ENCODE results near the gene LRRC71.

Gene LRRC71

DNA sequence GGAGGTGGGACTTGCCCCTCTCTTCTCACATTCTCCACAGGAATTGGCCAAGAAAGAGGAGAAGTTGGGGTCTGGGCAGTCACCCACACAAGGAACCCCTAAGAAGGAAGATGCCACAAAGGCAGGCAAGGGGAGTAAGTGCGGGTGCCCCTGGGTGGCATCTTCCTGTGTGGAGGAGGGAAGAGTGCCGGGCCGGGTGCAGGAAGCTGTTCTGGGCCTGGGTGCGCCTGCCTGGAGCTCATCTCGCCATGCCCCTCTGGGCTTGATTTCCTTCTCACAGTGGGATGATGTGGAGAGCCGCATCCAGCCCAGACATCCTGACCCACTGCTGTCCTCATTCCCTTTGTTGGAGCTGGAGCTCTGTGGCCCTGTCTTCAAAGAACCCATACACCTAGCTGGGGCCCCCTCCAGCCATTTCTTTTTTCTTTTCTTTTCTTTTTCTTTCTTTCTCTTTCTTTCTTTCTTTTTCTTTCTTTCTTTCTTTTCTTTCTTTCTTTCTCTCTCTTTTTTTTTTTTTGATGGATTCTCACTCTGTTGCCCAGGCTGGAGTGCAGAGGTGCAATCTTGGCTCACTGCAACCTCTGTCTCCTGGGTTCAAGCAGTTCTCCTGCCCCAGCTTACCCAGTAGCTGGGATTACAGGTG, 9.3 kb downstream of the LRRC71 start:
- no peak for FAIRE-seq

DNA sequence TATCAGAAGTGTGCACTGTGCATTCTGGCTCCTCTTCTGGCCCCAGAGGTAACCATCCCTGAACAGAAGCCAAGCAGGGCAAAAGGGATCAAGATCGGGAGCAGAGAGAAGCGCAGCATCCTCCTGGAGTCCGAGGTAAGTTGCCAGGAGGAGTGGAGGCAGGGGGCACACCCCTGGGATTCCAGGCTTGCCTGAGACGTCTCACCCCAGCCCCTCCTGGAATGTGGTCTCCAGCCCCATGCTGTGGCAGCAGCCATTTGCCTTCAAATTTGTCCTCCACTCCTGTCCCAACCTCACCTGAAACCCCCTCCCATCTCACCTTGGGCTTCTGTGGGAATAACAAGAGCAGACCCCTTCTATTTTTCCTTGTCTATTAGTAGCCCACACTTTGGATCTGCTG, 10.1 kb downstream of the LRRC71 start:
- FAIRE-seq: no peak

DNA sequence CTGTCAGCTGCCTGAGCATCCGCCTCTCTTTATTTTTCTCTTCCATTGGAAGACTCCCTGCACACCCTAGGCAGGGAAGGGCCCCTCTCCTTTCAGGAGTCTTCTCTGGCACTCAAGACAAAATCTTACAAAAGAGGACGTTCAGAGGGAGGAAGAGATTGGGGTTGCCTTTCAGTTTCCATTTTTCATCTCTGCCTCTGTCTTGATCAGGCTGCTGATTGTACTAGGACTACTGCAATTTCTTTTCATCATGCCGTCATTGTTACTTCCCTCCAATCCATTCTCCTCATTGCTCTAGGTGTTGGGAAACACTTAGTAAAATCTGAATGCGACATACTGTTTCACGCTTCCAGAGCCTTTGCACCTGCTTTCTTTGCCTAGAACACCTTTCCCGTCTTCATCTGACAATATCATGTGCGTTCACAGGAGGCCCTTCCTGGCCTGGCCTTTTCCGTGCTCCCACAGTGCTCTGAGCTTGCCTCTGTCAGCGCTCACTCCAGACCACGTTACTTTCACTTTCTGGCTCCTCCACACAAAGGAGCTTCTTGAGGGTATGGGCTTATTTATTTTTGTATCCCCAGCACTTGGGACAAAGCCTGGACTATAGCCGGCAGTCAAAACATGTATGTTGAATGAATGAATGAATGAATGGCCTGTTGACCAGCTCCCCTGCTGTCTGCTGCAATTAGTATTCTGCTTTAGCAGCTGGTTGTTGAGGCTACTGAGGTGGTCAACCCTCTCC, 10.9 kb downstream of the LRRC71 start:
- FAIRE-seq: no peak

DNA sequence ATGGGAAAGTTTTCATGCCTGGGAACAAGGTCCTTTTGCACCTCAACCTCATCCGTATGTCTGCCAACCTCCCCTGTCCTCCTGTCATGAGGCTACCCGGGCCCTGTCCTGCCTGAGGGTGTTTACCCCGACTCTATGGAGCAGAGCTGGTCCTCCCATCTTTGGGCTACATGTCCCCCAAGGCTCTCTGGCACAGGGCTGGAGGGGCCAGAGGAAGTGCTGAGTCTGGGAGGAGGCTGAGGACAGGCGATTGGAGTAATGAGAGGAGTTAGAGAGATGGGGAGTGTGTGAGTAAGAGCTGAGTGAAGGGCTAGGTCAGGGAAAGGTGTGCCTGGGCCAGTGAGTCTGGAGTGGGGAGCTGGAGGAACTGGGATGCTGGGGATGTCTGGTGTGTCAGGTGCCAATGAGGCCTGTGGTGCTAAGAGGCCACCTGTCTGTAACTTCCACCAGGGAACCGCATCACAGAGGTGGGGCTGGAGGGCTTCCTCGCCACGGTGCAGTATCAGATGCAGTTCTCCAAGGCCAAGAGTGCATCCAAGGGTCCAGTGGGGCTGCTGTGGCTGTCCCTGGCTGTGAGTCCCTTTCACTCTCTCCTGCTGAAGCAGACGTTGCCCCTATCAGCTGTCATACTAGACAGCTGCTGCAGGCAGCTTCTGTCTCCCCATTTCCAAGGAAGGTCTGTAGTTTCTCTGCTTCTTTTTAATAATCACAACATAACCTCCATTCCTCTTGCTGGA, 11.7 kb downstream of the LRRC71 start:
- FAIRE-seq: no peak

DNA sequence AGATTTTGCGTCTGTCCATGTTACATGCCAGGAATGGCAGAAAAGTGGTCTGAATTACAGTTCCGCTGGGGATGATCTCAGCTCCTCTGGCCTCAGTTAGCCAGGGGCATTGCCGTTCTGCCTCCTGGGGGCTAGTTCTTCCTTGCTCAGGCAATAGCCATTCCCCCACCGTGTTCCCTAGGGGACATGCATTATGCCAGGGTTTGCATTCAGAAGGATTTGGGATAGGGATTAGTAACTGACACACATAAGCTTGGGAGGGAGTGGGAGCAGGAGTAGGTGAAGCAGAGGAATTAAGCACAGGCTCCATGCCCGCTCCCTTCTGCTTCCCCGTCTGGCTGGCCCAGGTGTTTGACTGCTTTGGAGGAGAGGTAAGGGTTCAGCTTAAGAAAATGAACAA, 12.7 kb downstream of the LRRC71 start:
- no peak for FAIRE-seq

DNA sequence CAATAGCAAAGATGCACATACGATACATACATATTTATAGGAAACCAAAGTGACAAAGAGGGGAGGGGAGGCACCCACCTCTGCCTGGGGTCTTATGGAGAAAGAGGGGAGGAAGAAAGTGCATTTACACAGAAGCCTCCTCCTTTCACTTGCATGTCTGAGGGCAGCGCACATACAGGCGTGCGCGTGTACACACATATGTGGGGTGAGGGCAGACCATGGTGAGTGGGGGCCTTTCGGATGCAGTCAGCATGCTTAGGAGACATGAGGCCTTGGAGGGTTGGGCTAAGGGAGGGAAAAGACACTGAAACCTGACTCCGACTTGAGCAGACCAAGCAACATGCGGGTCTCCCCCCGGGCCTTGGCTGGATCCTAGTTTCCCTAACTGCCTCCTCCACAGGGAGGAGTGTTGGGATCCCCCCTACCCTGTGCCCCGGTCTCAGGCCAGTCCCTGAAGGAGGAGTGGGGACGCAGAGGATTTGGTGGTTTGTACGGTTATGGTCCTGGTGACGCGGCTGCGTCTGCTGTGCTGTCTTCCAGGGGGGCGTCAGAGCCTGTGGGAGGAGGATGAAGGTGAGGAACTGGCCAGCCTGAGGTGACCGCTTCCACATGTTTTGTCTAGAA, 15.2 kb downstream of the LRRC71 start:
- no peak for FAIRE-seq

DNA sequence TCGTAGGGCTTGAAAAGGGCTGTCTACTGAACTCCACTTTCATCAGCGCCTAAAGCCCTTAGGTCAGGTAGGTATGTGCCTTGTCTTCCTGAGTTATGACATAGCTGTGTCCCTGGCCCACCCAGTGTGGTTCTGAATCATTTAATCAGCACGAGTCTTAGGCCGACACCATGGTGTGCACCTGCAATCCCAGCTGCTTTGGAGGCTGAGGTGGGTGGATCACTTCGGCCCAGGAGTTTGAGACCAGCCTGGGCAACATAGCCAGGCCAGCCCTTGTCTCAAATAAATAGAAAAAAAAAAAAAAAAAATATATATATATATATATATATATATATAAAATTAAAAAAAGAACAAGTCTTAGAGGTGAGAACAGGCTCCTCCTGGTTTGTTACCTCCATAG, 15.8 kb downstream of the LRRC71 start:
- no peak for FAIRE-seq

DNA sequence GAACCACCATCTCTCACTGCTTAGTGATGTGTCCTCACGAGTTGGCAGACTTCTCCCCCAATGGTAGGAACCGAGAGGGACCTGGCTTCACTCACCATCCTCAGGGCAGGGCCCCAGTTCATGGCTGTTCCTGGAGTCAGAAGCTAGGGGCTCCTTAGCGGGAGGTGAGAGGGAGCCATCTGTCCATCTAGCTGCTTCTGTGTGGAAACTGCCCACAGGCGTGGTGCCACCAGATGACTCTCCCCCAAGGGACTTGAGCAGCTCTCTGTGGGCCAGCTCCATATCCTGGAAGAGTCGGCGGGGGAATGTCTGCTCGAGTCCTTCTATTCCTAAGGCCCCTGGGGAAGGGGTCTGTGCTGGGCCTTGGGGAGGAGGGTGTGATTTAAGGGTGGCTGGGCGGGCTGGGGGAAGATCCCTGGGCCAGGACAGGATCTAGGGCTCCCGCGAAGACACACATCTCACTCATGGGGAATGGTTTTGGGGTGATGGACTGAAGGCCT, 16.3 kb downstream of the LRRC71 start:
- FAIRE-seq: no peak

DNA sequence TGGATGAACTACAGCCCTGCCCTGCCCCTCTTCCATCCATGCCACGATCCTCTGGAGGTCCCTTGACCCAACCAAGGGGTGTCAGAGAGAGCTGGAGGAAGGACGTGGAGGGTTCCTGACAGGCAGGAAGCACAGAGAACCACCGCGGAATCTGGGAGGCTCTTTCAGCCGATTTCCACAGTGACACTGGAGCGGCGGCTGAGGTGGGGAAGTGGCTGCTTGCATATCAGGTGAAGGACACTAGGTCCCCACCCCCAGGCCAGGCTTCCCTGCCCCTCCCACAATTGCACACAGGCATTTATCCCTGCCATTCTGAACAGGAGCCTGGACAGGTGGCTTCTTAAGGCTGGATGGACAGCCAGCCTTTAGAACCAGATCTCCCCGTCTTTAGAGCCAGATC, 17.5 kb downstream of the LRRC71 start:
- no peak for FAIRE-seq

DNA sequence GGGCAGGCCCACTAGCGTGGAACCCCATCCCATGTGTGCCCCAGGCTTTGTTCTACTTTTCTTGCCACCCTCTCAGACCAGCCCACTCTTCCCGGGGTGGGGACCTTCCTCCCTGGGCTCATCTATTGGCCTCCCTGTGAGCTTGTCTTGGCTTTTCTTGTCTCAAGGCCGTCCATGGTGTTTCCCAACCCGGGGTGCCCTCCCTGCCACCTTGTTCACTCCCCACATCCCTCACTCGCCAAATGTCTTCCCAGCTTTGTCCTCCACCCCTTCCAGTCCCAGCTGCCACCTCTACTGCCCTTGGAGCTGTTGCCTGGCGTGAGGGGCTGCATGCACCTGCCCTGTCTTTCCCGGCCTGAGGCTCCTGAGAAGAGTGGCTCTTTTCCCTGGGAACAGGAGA, 18.4 kb downstream of the LRRC71 start:
- FAIRE-seq: no peak

DNA sequence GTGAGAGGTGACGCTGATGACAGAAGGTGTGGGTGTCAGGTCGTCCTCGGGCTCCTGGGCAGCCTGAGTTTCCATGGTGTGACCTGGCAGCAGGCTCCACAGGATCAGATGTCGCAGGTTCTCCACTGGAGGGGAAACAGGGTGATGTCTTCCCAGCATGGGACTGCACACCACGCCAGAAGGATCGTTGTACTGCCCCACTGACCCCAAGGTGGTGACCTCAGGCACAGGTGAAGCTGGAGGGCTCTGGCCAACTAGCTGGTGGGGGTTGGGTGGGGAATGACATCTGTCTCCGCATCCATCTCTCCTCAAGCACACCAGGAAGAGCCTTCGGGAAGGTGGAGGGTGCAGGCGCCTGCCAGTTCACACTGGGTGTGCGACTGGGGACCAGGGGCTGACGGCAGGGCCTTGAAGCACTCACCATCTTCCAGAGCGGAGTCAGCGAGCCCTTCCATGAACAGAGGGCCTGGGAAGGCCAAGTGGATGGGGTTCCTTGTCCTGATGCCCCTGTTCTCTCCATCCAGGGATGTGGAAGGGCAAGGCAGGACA, 19.4 kb downstream of the LRRC71 start:
- no peak for FAIRE-seq

DNA sequence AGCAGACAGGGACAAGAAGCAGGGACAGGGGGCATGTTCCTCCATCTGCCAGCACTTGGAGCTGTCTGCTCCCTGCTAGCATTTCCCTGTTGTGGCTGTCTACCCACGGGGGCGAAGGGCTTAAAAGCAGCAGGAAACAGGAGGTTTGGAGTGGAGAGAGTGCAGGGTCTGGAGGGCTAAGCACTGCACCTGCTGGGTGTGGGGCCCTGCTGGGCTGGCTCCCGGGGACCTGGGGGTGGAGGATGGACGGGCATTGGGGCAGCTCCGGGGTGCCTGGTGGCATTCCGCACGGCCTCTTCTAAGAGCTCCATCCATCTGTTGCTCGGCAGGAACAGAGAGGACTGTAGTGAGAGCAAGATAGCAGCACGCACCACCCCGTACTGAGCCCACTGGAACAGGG, 21.2 kb downstream of the LRRC71 start:
- no peak for FAIRE-seq

DNA sequence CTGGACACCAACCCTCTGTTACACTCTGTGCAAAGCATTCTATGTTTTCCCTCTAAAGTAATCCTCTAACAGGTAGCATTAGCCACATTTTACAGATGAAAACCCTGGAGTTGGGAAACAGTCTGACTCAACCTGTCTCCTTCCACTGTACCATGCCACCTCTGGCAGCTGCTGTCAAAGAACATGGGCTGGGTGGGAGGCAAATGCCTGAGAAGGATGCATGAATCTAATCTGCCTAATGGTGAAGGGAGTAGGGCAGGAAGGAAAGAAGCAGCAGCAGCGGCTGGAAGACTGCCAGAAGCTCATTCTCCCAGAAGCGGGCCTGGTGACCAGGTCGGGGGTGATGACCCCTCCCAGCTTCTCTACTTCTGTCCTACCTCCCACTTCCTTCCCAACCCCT, 21.7 kb downstream of the LRRC71 start:
- no peak for FAIRE-seq

DNA sequence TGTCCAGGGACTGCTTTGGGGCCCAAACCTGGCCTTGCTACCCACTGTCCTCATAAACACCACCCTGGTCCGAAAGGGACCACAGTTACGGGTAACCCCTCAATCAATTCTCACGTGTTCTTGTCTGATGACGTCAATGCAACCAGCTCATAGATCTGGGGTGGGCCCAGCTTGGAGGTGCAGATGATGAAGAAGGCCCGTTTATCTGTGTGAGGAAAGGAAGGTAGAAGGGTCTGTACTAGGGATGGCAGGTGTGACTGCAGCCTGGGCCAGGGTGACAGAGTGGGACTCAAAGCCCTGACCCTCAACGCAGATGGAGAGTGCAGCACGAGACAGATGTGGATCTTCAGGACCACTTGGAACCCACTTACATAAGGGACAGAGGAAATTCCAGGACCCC, 22.1 kb downstream of the LRRC71 start:
- FAIRE-seq: no peak

DNA sequence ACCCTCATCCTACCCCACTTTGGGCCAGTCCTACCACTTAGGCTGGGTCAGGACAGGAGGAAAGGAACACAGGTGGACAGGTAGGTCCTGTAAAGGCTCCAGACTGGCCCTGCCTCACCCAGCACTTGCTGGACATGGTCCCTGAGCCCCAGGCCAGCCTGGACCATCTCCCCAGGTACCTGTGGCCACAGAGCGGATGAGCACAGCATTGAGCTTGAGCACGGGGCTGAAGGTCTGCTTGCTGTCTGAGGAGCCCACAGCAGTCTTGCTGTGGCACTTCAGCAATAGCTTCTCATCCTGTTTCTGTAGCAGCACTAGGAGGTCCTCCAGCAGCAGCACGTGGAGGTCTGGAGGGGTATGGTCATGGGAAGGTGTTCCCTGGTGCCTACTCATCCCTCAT, 23.3 kb downstream of the LRRC71 start:
- FAIRE-seq: no peak

DNA sequence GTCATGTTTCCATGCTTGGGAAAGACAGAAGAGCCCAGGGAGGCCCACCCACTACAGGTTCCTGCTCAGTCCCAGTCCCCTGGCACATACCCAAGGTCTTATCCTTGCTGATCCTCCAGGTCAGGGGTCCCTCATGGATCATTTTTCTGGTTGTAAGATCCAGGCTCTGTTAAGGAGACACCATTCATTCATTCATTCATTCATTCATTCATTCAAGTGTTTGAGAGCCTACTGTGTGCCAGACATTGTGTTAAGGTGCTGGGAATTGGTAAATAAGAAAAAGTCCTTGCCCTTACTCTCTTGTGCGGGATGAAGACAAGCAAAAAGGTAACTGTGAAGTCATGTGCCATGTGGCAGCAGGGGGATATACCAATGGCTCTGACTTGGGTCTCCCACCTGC, 23.8 kb downstream of the LRRC71 start:
- no peak for FAIRE-seq

DNA sequence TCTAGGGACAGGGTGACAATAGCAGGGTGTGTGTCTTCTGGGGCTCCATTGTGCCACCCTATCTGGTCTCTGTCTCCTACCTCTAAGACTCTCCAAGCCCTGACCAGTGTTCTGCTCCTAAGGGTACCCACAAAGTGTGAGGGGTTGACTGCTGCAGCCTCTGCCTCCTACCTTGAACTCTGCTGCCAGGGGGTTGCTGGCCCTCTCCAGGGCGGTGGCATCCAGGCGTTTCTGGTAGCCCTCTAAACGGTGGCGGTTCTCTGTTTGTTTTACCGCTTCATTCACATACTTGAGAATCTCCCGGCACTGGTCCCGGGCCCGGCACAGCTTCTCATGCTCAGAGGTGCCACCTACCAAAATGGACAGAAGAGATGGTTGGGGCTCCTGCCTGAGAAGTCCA, 24.4 kb downstream of the LRRC71 start:
- no peak for FAIRE-seq

DNA sequence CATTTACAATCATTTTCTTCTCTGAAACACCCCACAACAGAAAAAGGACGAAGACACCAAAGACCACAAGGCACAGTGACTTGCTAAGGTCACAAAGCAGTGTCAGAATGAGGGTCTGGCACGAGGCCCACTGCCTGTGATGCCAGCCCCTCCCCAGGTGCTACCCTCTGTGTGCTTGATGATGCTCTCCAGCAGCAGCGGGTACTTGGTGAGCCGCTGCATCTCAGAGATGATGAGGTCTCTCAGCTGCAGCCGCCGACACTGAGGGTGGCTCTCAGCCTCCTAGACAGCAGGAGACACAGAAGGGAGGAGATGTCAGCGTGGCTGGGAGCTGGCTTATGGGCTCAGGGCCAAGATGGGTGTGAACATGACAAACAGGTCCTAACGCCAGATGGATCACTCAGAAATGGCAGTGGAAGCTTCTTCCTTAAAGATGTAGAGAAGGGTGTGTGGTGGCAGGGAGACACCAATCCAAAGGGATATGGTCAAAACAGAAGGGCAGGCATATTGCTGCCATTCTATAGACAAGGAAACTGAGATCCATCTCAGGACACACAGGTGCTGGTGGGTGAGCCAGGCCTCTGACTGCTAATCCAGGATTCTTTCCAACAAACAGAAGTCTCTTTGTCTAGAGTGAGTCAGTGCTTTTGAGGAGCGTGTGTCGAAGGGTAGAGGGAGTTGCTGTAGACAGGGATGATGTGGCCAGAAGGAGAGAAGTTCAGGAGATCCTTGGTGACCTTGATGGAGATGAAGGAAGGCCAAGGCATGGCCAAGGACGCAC, 25.6 kb downstream of the LRRC71 start:
- FAIRE-seq: no peak

DNA sequence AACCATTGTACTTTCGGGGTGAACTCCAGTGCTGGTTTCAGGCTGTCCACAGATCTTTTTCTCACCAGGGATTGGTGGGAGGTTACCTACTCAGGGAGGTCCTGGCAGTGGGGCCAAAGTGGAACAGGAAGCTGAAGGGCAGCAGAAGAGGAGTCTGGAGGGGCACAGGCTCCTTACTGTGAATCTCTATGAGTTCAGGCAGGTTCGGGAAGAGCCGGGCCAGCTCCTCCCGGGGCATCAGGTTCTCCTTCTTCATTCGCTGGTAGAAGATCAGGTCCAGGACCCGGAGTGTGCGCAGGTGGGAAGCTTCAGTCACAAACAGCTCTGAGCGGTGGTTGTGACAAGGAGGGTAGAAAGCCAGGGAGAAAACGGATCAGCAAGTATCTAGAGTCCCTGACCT, 26.7 kb downstream of the LRRC71 start:
- FAIRE-seq: no peak

DNA sequence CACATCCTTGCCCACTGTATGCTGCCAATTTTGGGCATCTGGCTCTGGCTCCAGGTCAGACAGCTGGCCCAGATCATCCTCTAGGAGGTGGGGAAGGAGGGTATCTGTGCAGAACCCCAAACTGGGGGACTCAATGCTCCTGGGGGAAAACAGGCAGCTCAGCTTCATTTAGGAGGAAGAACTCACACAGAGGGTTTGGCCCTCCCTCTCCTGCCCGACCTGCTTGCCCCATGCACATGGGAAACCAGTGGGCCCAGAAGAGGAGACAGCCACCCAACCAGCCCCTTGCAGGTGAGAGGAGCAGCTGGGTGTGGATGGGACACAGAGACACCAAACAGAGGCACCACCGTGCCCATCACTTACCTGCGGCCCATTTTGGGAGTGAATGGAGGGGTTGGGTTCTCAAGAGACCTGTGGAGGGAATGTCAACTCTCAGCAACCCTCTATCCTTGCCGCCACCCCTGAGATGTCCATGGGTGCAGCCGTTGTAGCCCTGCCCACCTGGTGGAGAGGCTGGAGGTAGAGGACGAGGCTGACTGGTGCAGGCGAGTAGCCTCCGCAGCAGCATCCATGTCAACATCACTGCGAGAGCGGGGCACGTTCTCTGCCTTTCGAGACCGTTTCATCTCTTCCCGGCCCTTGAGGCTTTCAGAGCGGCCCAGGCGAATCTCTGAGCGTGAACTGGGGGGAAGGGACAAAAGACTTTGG, 27.5 kb downstream of the LRRC71 start:
- FAIRE-seq: no peak

DNA sequence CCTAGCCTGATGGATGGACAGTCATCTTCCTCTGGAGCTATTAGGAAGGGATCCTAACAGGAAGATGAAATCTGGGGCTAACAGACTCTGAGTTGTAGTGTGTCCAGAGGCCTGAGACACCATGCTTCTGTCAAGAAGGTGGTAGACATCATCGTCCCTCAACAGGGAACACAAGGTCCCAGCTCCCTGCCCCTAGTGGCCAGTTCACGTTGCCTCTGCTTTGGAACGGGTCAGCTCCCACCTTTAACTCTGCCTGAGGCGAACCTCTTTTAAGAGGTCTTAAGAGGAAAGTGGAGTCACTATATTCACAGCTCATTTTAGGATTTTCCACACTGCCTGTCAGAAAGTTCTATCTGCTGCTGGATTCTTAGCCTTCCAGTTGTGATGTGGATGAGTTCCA, 28.3 kb downstream of the LRRC71 start:
- no peak for FAIRE-seq

DNA sequence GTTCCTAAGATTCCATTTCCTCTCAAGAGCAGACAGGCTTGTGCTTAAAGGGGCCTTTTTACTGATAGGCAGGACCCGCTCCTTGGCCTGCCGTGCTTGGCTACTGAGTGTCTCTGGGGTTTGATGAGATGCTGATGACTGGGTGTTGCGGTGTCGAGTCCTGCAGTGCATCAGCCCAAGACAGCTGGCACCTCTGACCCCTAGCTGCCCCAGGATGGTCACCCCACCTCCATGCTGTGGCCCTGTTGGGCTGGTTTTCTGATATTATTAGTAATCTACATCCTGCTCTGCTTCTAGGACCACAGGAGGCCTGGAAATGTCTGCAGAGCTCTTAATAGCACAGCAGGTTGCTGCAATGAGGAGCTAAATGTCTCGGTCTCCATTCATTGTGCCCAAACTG, 28.7 kb downstream of the LRRC71 start:
- FAIRE-seq: no peak
